Pancreas (tissue), 10 donors: ENCODE measurements around the gene CD74. TPM values are rescaled to one million over a fixed set of nuclear protein-coding genes. Genes with fewer than 3 reads are reported as not detected.

Experiments used
- ATAC-seq, 4 donors: fragments of 200-7000 bp; cut with Tn5 transposase; one replicate each; pipeline versions ENCODE4 v1.8.0 to v1.9.1; 2020; ENCODE audit warnings: mild to moderate bottlenecking in 4 of 4, moderate library complexity in 4 of 4
- DNase-seq, 6 donors: peaks; one replicate each; pipeline ENCODE4 v3.0.0-alpha.2; 2020
- FAIRE-seq: peaks from 2 replicates; lab custom pipeline; 2012; peaks lifted over from hg19 to GRCh38; lab: Jason Lieb, UNC
- H3K27ac ChIP-seq, 4 donors: fragments of 200-600 bp; sonication (generic); 1 replicate in 3 of 4; 2 replicates in 1 of 4; pipeline versions ENCODE4 v1.5.0 to v1.8.0; 2020
- H3K27me3 ChIP-seq, 4 donors: fragments of 200-600 bp; one replicate each; pipeline ENCODE4 v1.8.0; 2021
- H3K36me3 ChIP-seq, 3 donors: fragments of 200-600 bp; sonication (generic) in 1 of 3; one replicate each; pipeline versions ENCODE4 v1.5.0 to v1.8.0; 2020 to 2021
- H3K4me1 ChIP-seq, 3 donors: fragments of 200-600 bp; one replicate each; pipeline ENCODE4 v1.8.0; 2021
- H3K4me3 ChIP-seq, 4 donors: fragments of 200-600 bp; sonication (generic) in 2 of 4; one replicate each; pipeline versions ENCODE4 v1.5.0 to v1.8.0; 2020 to 2021
- H3K9me3 ChIP-seq, 4 donors: fragments of 200-600 bp; one replicate each; pipeline ENCODE4 v1.8.0; 2021
- WGBS, 2 donors: extraction: QIAGEN DNeasy Blood & Tissue Kit; methylation state at CpG; one replicate each; pipeline ENCODE4 v1.1.7; 2013; 5-methylcytosine and 5-hydroxymethylcytosine counted together
- intact Hi-C, 3 donors: fragments of 100-400 bp; cut with DNase I; formaldehyde crosslinking; loops; one replicate each; pipeline versions ENCODE4 v1.11.1 to v1.14.2; 2022
- polyA plus RNA-seq, 2 donors: library from polyadenylated mRNA; stranded (reverse); fragments of 200-250 nt; gene quantifications; one replicate each; pipeline ENCODE4 v1.2.3, GENCODE V29; 2013
- total RNA-seq, 6 donors: library from RNA; stranded (reverse); fragmentation: NEBNext Ultra II Directional in 4 of 6; extraction: Animal tissue kit (Norgen Biotek cat#: 25700) in 4 of 6; gene quantifications; one replicate each; pipeline versions ENCODE4 v1.2.1 to v1.2.4, GENCODE V29; 2021 to 2023
- TF ChIP-seq, protein P1 (sequence below), 4 donors: fragments of 200-600 bp; sonication (generic) in 3 of 4; IDR thresholded peaks; one replicate each; pipeline versions ENCODE4 v1.5.0 to v1.8.0; 2021; ENCODE audit warnings: antibody characterized with exemption in 4 of 4
- donor health status: healthy with polysubstance abuse.
- donor health status: DM: no; HTN: no; CAD: no; lungs with moderate emphysema.
- donor health status: DM: no; HTN: no; CAD: no.
- donor health status: control.
- donor health status: control.
- donor health status: Bipolar disorder and iron deficiency.
- donor health status: DM: yes; HTN: yes; CAD: no.
- donor health status: DM: no; HTN: no; CAD: no.
- donor health status: DM: no; HTN: no; CAD: no.
- donor health status: DM: yes; HTN: yes; CAD: no.

The CD74 gene
- total and polyA plus RNA-seq, 8 donors = 67.2 to 1,206 (median 139) TPM

DNA sequence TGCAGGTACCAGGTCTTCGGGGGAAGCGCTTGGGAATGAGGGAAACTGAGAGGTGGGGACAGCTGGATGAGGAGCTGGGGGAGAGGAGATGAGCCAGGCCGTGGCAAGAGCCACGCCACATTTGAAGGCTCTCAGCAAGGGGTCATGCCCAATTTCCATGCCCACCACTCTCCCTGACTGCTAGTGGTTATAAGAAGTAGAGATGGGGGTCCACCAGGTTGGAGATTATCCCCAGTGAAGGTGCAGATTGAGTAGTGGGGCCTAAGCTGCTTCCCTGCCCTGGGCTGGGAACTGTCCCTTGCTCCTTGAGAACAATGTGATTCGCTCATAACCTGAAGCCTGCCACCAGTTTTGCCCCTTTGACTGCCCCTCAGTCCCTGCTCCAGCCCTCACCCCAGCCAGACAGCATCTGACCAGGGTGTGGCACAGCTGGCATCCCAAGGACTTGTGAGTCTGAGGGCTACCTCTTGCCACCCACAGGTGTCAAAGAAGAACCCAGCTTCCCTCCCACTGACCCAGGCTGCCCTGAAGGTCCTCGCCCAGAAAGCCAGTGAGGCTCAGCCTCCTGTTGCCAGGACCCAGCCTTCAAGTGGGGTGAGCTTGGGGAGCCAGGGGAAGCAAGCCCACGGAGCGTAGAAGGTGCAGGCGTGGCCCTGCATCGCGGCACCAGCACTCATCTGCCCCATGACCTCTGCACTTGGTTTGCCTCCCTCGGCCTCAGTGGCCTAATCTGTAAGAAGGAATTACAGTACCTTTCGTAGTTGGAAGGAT lies 21.5 kb downstream of the CD74 start:
- FAIRE-seq (no peak), ATAC-seq (no peak), DNase-seq (no peak)
- no peak overlapping the region for H3K27ac ChIP-seq
- H3K36me3 ChIP-seq = peaks cover 0 to 75% (median 24%) of the 10 kb centered on the region in 3 donors
- intact Hi-C loops = no loop called here
- no peak overlapping the region for H3K4me3 ChIP-seq
- no peaks in the 10 kb centered on the region for H3K27me3 ChIP-seq
- H3K4me1 ChIP-seq = no peaks in the 10 kb centered on the region
- 91 to 94% methylated on average over 13 of the region's 13 CpGs for WGBS, 2 donors
- TF ChIP-seq, protein P1, sequence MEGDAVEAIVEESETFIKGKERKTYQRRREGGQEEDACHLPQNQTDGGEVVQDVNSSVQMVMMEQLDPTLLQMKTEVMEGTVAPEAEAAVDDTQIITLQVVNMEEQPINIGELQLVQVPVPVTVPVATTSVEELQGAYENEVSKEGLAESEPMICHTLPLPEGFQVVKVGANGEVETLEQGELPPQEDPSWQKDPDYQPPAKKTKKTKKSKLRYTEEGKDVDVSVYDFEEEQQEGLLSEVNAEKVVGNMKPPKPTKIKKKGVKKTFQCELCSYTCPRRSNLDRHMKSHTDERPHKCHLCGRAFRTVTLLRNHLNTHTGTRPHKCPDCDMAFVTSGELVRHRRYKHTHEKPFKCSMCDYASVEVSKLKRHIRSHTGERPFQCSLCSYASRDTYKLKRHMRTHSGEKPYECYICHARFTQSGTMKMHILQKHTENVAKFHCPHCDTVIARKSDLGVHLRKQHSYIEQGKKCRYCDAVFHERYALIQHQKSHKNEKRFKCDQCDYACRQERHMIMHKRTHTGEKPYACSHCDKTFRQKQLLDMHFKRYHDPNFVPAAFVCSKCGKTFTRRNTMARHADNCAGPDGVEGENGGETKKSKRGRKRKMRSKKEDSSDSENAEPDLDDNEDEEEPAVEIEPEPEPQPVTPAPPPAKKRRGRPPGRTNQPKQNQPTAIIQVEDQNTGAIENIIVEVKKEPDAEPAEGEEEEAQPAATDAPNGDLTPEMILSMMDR (IDR thresholded peaks at IDR 0.05) = no peak
- no peaks in the 10 kb centered on the region for H3K9me3 ChIP-seq

DNA sequence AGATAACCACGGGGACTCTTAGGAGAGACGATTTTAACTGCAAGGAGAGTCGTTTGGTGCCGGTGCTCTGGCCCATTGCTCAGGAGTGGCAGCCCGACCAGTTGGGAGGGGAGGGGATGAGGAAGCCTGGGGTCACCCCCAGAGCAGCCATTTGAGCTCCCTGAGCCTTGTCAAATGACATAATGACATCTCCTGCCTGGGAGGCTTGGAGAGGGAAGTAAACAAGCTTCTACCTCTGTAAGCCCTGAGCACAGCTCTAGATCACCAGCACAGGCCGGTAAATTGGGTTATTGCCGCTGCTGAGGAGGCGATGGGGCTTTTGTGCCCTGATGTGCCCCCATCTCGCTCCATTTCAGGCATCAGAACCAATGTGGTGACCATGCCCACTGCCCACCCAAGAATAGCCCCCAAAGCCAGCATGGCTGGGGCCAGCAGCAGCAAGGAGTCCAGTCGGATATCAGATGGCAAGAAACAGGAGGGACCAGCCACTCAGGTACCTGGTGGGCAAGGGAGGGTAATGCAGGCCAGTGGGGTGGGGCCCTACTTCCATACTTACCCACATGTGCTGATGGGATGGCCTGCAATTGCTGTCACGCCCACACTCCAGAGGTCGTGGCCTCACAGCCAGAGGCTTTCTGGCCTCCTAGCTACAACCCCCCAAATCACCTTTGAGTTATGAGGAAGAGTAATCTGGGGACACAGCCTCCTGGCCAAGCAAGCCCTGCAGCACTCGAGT lies 23.0 kb downstream of the CD74 start:
- FAIRE-seq (no peak), DNase-seq (no peak), ATAC-seq (no peak)
- H3K36me3 ChIP-seq = peaks cover 0 to 77% (median 24%) of the 10 kb centered on the region in 3 donors
- H3K9me3 ChIP-seq = no peaks in the 10 kb centered on the region
- H3K27ac ChIP-seq = no peak overlapping the region
- H3K4me1 ChIP-seq = no peaks in the 10 kb centered on the region
- TF ChIP-seq, protein P1 (IDR thresholded peaks at IDR 0.05) = no peak
- intact Hi-C loops = no loop called here
- no peaks in the 10 kb centered on the region for H3K27me3 ChIP-seq
- no peak overlapping the region for H3K4me3 ChIP-seq
- 87 to 88% methylated on average over 13 of the region's 13 CpGs for WGBS, 2 donors

DNA sequence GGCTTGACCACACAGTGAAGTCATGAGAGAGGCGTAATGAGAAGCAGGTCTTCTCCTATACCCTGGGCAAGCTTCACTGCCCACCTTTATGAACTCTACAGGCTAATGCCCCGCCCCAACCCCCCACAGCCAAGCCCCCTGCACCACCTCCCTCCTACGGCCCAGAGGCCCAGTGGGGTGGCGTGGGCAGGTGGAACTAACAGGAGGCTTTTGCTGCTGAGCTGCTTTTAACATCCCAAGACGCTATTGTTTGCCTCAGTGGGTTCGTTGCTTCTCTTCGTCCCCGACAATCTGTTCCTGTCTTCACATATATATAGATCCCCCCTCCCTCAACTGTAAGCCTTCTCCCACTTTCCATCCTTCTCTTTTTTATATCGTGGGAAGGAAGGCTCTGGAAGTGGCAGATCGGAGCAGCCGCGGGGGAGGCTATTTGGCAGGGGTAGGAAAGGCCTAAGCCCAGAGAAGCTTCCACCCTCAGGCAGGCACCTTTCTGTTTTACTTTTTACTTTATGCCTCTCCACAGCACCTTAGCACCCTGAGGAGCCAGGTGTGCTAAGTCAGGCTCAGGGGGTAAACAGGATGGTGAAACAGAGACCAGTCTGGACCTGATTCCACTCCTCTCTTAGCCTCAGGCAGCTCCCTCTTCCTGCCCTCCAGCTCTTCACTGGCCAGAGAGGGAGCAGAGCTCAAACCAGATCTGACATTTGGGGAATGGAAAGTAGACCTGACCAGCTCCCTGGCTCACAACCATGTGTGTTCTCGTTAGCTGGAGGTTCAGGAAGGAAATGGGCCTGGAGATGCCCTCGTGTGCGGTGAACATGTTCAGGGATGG lies 26.5 kb downstream of the CD74 start:
- intact Hi-C loops = no loop called here
- DNase-seq (no peak), ATAC-seq (no peak), FAIRE-seq (no peak)
- H3K36me3 ChIP-seq = peaks cover 0 to 77% (median 2%) of the 10 kb centered on the region in 3 donors
- no peaks in the 10 kb centered on the region for H3K27me3 ChIP-seq
- 91 to 92% methylated on average over 15 of the region's 15 CpGs for WGBS, 2 donors
- H3K9me3 ChIP-seq = no peaks in the 10 kb centered on the region
- no peak overlapping the region for H3K4me3 ChIP-seq
- no peak overlapping the region for H3K27ac ChIP-seq
- TF ChIP-seq, protein P1 (IDR thresholded peaks at IDR 0.05) = no peak
- no peaks in the 10 kb centered on the region for H3K4me1 ChIP-seq

DNA sequence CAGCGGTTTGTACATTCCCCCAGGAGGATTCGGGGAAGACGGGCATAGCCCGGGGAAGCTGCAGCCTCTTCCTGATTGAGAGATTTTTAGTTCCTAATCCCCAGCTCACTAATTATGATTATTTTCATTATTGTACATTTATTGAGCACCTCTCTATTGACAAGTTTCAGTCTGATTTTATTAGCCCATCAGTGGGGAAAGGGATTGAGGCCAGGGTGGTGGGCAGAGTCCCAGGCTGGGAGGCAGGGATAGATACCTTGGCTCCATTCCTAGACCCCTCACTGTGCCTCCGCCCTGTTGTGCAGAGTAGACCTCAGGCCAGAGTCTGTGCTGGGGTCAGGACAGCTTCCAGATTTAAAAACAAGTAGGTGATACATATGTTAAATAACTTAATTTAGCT lies 28.0 kb downstream of the CD74 start:
- 94 to 96% methylated on average over 5 of the region's 5 CpGs for WGBS, 2 donors
- no peaks in the 10 kb centered on the region for H3K9me3 ChIP-seq
- TF ChIP-seq, protein P1 (IDR thresholded peaks at IDR 0.05) = no peak
- no peaks in the 10 kb centered on the region for H3K4me1 ChIP-seq
- no peak for FAIRE-seq
- peaks cover 0 to 79% (median under 1%) of the 10 kb centered on the region in 3 donors for H3K36me3 ChIP-seq
- H3K27ac ChIP-seq = no peak overlapping the region
- no peak for ATAC-seq
- no peak for DNase-seq
- H3K27me3 ChIP-seq = no peaks in the 10 kb centered on the region
- H3K4me3 ChIP-seq = no peak overlapping the region
- intact Hi-C loops = no loop called here
